ENCODE results near the gene LRR1. TPM values are rescaled to one million over a fixed set of nuclear protein-coding genes. Genes with fewer than 3 reads are reported as not detected.
"Not testable (repeated sequence)": the region's sequence is repeated elsewhere in the genome, so short reads cannot be mapped to it uniquely, and the experiment has no call there.

The LRR1 gene
- total RNA-seq, 1 donor from 2014 or later, result 10.3 TPM

DNA sequence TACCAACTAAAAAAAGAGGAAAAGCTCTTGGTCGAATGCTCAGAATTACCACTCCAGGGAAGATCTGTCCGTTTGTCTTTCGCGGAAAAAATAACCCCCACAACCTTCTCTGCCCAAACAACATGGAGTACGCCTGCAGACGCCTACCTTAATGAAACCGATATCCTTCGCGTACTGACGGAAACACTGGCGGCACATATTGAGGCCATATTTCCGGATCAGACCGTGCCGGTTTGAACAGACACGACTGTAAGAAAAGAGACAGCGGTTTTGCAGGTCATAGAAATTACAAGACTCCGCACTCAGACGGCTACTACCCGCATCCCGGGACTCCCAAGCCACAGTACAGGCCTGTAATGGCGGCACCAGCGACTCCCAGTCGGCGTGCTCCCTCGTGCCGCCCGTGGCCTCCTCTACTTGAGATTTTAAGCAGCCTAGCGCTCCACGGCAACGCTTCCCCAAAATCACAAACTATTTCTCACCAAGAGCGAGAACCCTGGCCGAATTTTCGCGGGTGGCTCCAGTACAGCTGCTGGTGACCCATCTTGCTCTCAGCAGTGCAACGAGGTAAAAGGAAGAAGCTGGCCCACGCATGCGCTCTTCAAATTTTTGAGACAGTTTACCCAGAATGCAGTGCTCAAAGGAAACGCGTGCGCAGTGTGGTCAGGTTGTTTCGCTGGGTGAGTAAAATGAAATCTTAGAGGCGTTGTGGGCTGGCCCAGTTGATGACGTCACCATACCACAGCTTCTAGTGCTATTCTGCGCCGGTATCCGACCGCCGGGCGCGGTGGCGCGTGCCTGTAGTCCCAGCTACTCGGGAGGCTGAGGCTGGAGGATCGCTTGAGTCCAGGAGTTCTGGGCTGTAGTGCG lies 12.7 kb upstream of the LRR1 start, which contains the start of gene RPS29:
TSS of gene RPS29 (minus strand) at position 578 of the 870 bp plus-strand sequence. CDS start at position 544, 34 bp downstream.
- peak; percentile 98 for ATAC-seq

DNA sequence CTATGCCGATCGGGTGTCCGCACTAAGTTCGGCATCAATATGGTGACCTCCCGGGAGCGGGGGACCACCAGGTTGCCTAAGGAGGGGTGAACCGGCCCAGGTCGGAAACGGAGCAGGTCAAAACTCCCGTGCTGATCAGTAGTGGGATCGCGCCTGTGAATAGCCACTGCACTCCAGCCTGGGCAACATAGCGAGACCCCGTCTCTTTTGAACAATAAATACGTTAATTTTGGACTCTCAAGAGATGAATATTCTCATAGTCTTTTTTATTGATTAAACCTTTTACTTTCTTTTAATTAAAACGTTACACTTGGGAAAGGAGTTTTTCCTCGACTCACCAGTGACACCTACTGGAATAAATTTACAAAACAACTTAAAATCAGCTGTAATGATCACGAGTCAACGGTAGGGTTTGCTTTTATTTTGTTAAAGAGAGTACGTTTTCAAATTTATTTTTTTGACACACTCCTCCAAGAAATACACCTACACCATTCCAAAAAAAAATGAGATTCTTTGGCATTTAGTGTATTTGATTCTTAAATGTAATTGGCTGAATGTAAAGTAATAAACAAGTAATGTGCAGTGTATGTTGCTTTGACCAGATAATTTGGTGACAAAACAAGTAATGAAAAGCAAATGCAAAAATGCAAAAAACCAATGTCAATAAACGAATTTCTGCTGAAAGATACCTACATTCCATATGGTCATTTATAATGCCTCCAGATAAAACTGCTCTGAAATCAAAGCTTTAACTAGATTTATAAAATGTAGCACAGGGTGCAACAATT lies 11.9 kb upstream of the LRR1 start:
- ATAC-seq, result peak; percentile 48

DNA sequence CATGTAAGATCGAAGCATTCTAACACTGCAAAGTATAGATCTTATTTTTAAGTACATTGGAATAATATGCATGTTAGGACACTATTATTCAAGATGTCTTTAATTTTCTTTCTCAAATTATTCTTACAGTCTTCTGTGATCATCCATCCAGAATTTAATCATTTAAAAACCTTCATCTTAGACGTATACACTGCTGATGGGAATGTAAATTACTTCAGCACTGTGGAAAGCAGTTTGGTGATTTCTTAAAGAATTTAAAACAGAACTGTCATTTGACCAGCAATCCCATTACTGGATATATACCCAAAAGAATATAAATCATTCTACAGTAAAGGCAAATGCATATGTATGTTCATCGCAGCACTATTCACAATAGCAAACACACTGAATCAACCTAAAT lies 9.4 kb upstream of the LRR1 start:
- ATAC-seq, result no peak

DNA sequence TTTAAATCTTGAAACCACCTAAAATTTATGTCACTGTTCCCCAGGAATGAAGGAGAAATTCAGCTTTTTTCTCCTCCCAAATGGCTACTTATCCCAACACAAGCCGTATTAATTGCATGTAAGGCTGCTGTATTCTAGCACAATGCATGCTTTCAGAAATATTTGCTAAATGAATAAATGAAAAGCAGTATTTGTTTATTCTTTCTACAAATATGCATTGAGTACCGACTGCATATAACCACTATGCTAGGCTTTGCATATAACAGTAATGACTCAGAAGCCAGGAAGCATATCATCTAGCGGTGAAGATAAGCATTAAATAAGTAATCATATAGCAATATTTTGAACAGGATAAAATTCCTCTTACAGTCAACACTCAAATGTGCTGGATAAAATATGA lies 5.7 kb upstream of the LRR1 start:
- no peak for ATAC-seq

DNA sequence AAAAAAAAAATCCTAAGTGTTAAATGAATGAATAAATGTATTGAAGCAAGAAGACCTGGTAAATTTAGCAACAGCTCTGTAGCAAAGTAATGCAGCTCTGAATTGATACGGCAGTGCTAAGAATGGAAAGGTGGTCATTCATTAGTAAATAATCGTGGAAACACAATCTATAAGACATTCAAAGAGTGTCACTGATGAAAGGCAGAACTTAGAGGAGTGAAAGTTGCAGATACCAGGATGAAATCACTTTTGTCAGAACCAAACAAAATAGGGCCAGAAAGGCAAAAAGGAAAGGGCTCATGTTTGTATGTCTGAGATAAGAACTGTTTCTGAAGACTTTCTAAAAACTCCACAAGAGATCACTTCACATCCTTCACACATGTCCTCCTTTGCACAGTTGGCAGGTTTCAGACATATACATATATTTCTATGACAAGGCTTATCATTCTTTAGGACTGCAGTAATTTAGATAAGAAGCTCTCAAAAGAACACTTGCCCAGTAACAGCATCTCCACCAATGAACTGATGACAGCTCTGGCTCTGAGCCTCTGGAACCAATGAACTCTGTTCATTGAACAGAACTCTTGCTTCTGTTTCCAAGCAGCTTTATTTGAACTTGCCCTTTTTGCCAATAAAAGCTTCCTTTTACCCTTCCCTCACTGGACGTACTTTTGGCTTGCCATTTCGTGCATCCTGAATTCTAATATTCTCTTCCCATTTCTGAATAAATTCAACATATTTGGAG lies 4.2 kb upstream of the LRR1 start:
- ATAC-seq, result no peak

GRCh38 chr14:49598189-49598484 lies 603 bp upstream of the LRR1 start:
- peak; percentile 26 for ATAC-seq

GRCh38 chr14:49607583-49607982 lies 8.8 kb downstream of the LRR1 start:
- ATAC-seq, result no peak

GRCh38 chr14:49612251-49612650 lies 13.5 kb downstream of the LRR1 start:
- ATAC-seq, result no peak

- no peak for ATAC-seq
Observed at GRCh38 chr14:49612671-49613070, 13.9 kb downstream of the LRR1 start.

DNA sequence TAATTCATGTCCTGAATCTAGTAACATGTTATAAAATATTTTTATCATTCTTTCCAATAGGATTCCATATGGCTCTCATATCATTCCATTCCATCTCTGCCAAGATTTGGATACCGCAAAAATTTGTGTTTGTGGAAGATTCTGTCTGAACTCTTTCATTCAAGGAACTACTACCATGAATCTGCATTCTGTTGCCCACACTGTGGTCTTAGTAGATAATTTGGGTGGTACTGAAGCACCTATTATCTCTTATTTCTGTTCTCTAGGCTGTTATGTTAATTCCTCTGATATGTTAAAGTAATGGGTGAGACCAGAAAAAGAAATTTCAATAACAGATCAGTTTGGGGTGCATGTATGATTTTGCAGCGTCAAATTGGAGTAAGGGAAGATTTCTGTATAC lies 15.5 kb downstream of the LRR1 start:
- ATAC-seq, result no peak

- no peak for ATAC-seq
Observed at GRCh38 chr14:49615776-49616175, 17.0 kb downstream of the LRR1 start.

DNA sequence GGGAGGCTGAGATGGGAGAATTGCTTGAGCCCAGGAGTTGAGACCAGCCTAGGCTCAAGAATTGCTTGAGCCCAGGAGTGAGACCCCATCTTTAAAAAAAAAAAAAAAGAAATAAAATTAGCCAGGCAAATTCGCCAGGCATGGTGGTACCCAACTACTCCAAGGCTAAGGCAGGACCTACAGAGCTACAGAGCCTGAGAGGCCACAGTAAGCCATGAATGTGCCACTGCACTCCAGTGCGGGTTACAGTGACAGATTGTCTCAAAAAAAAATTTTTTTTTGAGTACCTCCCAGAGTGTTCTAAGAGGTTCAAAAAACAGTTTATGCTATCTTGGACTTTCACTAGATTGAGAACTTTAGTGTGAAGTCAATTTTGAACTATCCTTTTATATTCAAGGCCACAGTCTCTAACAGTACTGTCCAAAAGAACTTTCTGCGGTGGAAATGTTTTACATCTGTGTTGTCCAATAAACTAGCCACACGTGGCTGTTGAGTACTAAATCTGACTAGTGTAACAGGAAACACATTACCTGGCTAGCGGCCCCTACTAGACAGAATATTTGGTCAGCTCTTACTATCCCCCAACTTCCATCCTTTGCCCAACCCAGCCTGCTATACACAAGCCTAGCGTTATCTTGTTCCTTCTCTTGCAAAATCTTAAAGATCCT lies 19.2 kb downstream of the LRR1 start:
- ATAC-seq, result no peak

DNA sequence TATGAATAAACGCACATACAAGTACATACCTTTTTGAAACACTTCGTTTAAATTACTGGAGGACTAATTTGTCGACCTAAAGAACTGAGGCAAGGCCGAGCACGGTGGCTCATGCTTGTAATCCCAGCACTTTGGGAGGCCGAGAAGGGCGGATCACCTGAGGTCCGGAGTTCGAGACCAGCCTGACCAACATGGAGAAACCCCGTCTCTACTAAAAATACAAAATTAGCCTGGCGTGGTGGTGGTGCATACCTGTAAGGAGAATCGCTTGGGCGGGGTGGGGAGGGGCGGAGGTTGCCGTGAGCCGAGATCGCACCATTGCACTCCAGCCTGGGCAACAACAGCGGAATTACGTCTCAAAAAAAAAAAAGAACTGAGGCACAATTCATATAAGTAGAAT lies 20.5 kb downstream of the LRR1 start:
- not testable (repeated sequence) for ATAC-seq

DNA sequence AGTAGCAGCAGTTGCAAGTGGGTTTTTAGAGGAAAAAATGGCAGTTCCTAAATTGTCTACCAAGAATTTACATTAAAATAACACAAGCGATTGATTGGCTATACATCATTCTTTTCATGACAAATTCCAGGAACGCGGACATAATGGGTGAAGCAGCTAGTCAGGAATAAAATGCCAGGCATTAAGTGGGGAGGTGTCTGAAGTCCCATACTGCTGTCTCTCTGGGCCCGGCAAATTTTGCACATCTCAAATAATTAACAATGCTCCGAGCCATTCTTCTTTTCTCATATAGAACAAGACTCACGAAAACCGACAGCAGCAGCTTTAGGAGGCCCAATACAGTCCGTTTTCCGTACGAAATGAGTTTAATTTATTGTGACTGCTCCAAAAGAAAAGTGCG lies 21.0 kb downstream of the LRR1 start:
- no peak for ATAC-seq

GRCh38 chr14:49620182-49621113 lies 21.7 kb downstream of the LRR1 start, which contains the start of the genes MGAT2 and RPL36AL:
TSS of gene MGAT2 (plus strand) at chr14:49620799. CDS start at chr14:49621269, 470 bp downstream.
TSS of gene RPL36AL (minus strand) at chr14:49620626. CDS start at chr14:49619104, 1,522 bp downstream.
- ATAC-seq, result peak; percentile 98

DNA sequence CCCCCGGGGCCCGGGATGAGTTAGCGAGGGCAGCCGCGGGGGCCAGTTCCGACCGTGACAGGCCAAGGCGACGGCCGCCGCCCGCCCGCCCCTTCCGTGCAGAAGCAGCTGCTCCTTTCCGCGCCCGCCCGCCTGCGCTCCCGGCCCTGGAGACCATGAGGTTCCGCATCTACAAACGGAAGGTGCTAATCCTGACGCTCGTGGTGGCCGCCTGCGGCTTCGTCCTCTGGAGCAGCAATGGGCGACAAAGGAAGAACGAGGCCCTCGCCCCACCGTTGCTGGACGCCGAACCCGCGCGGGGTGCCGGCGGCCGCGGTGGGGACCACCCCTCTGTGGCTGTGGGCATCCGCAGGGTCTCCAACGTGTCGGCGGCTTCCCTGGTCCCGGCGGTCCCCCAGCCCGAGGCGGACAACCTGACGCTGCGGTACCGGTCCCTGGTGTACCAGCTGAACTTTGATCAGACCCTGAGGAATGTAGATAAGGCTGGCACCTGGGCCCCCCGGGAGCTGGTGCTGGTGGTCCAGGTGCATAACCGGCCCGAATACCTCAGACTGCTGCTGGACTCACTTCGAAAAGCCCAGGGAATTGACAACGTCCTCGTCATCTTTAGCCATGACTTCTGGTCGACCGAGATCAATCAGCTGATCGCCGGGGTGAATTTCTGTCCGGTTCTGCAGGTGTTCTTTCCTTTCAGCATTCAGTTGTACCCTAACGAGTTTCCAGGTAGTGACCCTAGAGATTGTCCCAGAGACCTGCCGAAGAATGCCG lies 22.6 kb downstream of the LRR1 start:
- ATAC-seq, result peak; percentile 56

GRCh38 chr14:49622022-49622607 lies 23.4 kb downstream of the LRR1 start:
- ATAC-seq, result no peak

- no peak for ATAC-seq
Observed at GRCh38 chr14:49623387-49623786, 24.6 kb downstream of the LRR1 start.

DNA sequence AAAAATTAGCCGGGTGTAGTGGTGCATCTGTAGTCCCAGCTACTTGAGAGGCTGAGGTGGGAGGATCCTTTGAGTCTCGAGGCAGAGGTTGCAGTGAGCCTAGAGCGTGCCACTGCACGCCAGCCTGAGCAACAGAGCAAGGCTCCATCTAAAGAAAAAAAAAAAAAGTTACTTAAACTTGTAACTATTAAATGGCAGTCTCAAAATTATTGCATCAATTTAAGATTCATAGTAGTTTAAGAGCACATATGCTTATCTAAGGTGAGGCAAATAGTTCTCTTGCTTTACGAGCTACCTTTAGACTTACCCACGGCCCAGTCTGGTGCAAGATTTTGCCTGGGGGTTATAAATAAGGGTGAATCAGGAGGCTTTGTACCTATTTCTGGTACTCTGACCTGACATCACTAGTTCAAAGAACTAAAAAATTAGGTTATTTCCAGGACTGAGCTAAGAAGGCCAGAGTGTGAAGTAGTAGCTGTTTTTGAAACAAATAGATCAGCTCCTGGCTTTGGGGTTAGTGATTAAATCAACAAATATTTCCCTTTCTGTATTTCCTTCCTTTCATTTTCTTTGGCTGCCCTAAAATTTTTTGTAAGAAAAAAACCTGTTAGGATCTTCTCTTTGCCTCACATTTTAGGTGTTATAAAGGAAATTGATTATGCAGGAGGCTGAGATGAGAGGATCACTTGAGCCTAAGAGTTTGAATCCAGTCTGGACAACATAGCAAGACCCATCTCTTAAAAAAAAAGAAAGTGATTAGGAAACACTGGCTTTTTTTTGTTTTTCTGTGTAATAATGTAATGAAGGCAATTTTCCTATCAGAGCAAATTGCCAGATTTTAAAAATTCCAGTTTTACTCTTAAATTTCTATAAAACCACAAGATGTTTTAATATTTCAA lies 25.4 kb downstream of the LRR1 start:
- no peak for ATAC-seq

Measured in esophagus mucosa (tissue), 1 donor.